ENCODE results near the gene HMGB4. TPM values are rescaled to one million over a fixed set of nuclear protein-coding genes. Genes with fewer than 3 reads are reported as not detected.
A peak's percentile ranks its signal among the peaks of the same experiment; 100 is the strongest.

The HMGB4 gene
- total RNA-seq, 1 donor from 2014 or later = not detected

DNA sequence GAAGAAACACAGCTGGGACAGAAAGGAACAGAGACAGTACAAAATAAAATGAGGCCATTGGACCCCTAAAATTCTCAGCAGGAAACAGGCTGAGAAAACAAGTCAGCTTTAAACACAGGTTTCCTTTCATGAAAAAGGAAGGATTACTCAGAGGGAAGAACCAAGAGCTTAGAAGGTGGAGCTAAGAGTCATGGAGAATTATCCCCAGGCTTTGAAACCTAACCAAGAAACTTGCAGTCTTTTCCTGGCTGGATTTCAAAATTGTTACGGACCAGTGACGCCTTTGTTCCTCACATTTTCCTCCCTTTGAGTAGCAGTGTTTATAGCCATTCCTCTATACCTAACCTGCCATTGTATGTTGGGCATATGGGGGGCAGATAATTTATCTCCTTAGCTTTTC is 8.8 kb downstream of the HMGB4 start:
- TF ChIP-seq, protein P1, sequence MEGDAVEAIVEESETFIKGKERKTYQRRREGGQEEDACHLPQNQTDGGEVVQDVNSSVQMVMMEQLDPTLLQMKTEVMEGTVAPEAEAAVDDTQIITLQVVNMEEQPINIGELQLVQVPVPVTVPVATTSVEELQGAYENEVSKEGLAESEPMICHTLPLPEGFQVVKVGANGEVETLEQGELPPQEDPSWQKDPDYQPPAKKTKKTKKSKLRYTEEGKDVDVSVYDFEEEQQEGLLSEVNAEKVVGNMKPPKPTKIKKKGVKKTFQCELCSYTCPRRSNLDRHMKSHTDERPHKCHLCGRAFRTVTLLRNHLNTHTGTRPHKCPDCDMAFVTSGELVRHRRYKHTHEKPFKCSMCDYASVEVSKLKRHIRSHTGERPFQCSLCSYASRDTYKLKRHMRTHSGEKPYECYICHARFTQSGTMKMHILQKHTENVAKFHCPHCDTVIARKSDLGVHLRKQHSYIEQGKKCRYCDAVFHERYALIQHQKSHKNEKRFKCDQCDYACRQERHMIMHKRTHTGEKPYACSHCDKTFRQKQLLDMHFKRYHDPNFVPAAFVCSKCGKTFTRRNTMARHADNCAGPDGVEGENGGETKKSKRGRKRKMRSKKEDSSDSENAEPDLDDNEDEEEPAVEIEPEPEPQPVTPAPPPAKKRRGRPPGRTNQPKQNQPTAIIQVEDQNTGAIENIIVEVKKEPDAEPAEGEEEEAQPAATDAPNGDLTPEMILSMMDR (IDR thresholded peaks at IDR 0.05; ENCODE audit: insufficient read depth, low read length, poor library complexity, severe bottlenecking) = no peak
- no peak overlapping the region for H3K4me3 ChIP-seq (ENCODE audit: low read depth, low read length)
- peak; percentile 12 for DNase-seq (ENCODE audit: low read depth)
- H3K36me3 ChIP-seq (ENCODE audit: control insufficient read depth, insufficient read depth, low read length) = no peaks in the 10 kb centered on the region
- no peaks in the 10 kb centered on the region for H3K27me3 ChIP-seq (ENCODE audit: control insufficient read depth, insufficient read depth, low read length)

DNA sequence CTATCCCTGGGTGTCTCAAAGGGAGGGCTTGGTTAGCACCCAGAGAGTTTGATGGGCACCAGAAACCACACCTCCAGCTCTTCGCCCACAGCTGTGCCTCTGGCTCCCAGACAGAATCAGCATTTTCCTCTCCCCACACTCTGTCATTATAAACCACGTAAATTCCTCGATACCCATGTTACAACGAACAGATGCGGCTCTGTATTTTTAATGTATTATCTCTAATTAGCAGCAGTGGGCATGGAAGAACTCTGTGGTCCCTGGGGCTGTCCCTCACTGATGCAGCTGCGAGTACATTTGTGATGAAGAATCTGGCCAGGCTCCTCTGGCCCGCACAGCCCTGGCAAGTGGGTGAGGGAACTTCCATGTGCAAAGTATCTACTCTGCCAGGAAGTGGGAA is 10.8 kb downstream of the HMGB4 start:
- Histone ChIP-seq H3K36me3 (ENCODE audit: control insufficient read depth, insufficient read depth, low read length) (no peaks in the 10 kb centered on the region), H3K27me3 (ENCODE audit: control insufficient read depth, insufficient read depth, low read length) (no peaks in the 10 kb centered on the region), H3K4me3 (ENCODE audit: low read depth, low read length) (no peak overlapping the region)
- no peak for DNase-seq (ENCODE audit: low read depth)
- TF ChIP-seq, protein P1 (IDR thresholded peaks at IDR 0.05; ENCODE audit: insufficient read depth, low read length, poor library complexity, severe bottlenecking) = no peak

DNA sequence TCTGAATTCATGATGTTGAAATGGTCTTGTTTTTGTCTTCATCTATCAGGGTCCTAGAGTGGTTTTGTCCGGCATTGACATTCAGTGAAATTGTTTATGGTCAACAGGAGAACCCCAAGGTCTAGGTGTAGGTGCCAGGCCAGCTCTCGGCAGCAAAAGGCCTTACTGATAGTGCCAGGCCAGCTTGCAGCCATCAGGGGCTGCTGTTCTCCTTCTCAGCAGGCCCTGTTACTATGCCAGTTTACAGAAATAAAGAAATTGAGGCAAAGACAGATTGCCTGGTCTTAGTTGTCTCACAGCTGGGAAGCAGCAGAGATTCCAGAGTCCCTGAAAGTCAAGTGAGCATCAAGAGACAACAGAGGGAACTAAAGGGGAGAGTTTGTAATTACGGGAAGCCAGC is 12.0 kb downstream of the HMGB4 start:
- TF ChIP-seq, protein P1 (IDR thresholded peaks at IDR 0.05; ENCODE audit: insufficient read depth, low read length, poor library complexity, severe bottlenecking) = no peak
- Histone ChIP-seq H3K27me3 (ENCODE audit: control insufficient read depth, insufficient read depth, low read length) (no peaks in the 10 kb centered on the region), H3K36me3 (ENCODE audit: control insufficient read depth, insufficient read depth, low read length) (no peaks in the 10 kb centered on the region), H3K4me3 (ENCODE audit: low read depth, low read length) (no peak overlapping the region)
- no peak for DNase-seq (ENCODE audit: low read depth)

DNA sequence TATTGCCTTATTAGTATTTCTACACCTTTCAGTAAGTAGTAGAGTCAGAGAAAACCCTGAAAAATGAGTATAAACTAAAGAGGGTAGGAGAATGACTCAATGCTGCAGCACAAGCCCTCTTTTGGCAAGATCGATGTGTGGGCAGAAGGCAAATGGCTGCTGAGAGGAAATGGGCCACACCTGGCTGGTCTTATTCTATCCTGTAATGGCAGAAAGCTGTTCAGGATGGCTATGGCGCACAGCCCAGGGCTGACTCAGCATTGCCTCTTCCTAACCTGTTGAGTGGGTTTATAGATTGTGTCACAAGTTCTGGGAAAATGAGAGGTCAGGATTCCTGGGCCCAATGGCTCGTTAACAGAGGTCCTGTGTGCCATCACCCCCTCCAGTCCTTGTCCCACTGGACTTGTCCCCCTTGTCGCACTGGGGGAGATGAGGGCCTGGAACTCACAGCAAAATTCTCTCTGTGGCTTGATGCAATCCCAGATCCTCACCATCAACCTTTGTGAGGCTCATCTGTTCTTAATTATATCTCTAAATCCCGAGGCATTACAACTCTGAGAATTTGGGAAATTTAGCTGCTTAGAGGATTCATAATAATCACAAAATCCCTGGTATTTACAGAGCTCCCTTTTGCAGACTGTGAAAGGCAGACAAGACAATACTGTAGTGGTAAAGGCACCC is 13.2 kb downstream of the HMGB4 start:
- Histone ChIP-seq H3K36me3 (ENCODE audit: control insufficient read depth, insufficient read depth, low read length) (no peaks in the 10 kb centered on the region), H3K4me3 (ENCODE audit: low read depth, low read length) (no peak overlapping the region), H3K27me3 (ENCODE audit: control insufficient read depth, insufficient read depth, low read length) (no peaks in the 10 kb centered on the region)
- no peak for DNase-seq (ENCODE audit: low read depth)
- TF ChIP-seq, protein P1 (IDR thresholded peaks at IDR 0.05; ENCODE audit: insufficient read depth, low read length, poor library complexity, severe bottlenecking) = no peak

DNA sequence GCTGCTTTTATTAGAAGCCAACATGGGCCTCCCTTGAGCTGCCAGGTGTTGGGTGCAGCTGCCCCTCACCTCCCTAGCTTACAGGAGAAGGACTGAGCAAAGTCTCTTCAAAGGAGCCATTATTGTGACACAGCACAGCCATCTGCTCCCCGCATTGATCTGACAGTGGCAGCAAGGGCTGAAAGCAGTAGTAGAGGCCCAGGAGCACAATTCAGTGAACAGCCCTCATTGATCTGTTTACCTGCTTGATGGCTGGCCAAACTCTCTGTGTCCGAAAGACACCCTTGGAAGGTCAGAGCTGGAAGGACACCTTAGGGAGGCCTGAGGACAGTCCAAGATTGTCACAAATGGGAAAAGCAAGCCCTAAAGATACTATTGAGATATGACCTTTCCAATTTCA is 14.5 kb downstream of the HMGB4 start:
- no peak for DNase-seq (ENCODE audit: low read depth)
- TF ChIP-seq, protein P1 (IDR thresholded peaks at IDR 0.05; ENCODE audit: insufficient read depth, low read length, poor library complexity, severe bottlenecking) = no peak
- Histone ChIP-seq H3K27me3 (ENCODE audit: control insufficient read depth, insufficient read depth, low read length) (no peaks in the 10 kb centered on the region), H3K36me3 (ENCODE audit: control insufficient read depth, insufficient read depth, low read length) (no peaks in the 10 kb centered on the region), H3K4me3 (ENCODE audit: low read depth, low read length) (no peak overlapping the region)

DNA sequence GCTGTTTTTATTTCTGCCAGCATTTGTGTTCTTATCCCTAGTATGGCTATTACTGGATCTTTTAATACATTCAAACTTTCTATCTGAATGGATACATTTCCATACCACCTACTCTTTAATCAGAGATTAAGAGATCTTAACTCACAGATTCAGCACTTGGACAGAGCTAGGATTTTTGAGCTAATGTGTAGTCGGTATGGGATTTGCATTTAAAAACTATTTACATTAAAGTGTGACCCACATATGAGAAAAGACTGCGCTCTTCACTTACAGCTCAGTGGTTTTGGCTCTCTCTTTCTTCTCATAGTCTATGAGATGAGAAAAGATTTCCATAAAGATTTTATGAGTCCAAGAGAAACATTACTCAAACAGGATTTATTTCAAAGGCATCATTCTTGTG is 16.4 kb downstream of the HMGB4 start:
- no peaks in the 10 kb centered on the region for H3K36me3 ChIP-seq (ENCODE audit: control insufficient read depth, insufficient read depth, low read length)
- TF ChIP-seq, protein P1 (IDR thresholded peaks at IDR 0.05; ENCODE audit: insufficient read depth, low read length, poor library complexity, severe bottlenecking) = no peak
- no peak for DNase-seq (ENCODE audit: low read depth)
- no peaks in the 10 kb centered on the region for H3K27me3 ChIP-seq (ENCODE audit: control insufficient read depth, insufficient read depth, low read length)
- H3K4me3 ChIP-seq (ENCODE audit: low read depth, low read length) = no peak overlapping the region
